Measurements from ENCODE around the gene MOB3B.

MOB3B gene

DNA sequence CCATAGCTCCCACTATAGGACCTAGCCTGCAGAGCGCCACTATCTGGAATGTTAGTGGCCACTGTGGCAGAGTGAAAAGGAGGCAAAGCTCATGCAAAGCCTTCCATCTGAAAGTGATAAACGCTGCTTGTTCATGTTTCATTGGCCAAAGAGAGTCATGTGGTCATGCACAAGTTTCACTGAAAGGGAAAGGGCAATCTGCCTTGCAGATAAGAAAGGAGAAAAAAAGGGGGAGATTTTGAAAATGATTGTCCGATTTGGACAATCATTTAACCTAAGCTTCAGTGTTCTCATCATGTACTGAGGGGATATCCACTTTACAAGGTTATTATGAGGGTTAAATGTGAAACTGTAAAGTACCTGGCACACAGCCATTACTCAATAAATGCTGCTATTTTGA lies 9.0 kb upstream of the MOB3B start:
- H3K27ac ChIP-seq, result no peak overlapping the region
- ChIA-PET POLR2A (ENCODE audit: low non-redundant PET) (no interaction called here), CTCF (no interaction called here)
- no peak for DNase-seq (ENCODE audit: low spot score)
- TF ChIP-seq, protein P1, sequence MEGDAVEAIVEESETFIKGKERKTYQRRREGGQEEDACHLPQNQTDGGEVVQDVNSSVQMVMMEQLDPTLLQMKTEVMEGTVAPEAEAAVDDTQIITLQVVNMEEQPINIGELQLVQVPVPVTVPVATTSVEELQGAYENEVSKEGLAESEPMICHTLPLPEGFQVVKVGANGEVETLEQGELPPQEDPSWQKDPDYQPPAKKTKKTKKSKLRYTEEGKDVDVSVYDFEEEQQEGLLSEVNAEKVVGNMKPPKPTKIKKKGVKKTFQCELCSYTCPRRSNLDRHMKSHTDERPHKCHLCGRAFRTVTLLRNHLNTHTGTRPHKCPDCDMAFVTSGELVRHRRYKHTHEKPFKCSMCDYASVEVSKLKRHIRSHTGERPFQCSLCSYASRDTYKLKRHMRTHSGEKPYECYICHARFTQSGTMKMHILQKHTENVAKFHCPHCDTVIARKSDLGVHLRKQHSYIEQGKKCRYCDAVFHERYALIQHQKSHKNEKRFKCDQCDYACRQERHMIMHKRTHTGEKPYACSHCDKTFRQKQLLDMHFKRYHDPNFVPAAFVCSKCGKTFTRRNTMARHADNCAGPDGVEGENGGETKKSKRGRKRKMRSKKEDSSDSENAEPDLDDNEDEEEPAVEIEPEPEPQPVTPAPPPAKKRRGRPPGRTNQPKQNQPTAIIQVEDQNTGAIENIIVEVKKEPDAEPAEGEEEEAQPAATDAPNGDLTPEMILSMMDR (conservative IDR thresholded peaks at IDR 0.05; ENCODE audit: low read depth), result no peak

DNA sequence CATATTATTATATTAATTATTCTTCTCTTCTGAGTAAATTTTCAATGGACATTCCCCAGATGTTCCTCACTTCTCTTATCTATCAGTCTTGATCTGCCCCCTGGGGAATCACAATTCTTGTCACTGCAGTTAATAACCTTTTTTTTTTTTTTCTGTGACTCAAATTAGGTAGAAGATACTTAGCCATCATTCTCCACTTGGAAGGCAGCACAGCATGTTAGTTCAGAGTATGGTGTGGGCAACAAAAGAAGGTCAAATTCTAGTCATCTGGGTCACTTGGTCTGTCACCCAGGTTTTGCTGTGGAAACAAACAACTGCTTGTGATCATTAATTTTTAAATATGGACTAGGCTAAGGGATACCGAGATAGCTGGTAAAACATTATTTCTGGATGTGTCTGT lies 8.1 kb upstream of the MOB3B start:
- ChIA-PET CTCF (interaction anchor here (0.6 kb wide), 1 partner anchor 11 kb away, joined by 3 read pairs; no protein-coding TSS in a partner anchor), POLR2A (ENCODE audit: low non-redundant PET) (no interaction called here)
- H3K27ac ChIP-seq, result no peak overlapping the region
- no peak for DNase-seq (ENCODE audit: low spot score)
- TF ChIP-seq, protein P1 (conservative IDR thresholded peaks at IDR 0.05; ENCODE audit: low read depth), result no peak

DNA sequence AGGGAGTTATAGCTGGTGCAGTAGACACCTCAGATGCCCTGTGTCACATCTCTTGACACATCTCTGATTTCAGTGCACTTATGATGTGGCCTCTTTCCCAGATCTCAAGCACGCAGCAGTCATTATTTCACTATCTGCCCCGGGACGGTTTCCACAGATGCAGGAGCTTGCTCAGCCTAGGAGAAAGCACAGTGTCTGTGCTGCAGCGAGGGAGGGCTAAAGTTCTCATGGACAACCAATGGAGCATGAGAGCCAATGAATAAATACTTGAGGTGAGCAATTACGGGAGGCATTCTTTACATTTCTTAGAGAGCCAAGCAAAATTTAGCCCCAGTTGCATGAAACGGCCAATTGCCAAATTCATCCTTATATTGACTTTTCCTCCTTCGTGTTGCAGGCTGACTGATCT lies 7.4 kb upstream of the MOB3B start:
- no peak overlapping the region for H3K27ac ChIP-seq
- POLR2A ChIA-PET (ENCODE audit: low non-redundant PET), result no interaction called here
- DNase-seq (ENCODE audit: low spot score), result no peak
- TF ChIP-seq, protein P1 (conservative IDR thresholded peaks at IDR 0.05; ENCODE audit: low read depth), result no peak
- CTCF ChIA-PET, result interaction anchor here (0.6 kb wide), 1 partner anchor 12 kb away, joined by 3 read pairs; no protein-coding TSS in a partner anchor

DNA sequence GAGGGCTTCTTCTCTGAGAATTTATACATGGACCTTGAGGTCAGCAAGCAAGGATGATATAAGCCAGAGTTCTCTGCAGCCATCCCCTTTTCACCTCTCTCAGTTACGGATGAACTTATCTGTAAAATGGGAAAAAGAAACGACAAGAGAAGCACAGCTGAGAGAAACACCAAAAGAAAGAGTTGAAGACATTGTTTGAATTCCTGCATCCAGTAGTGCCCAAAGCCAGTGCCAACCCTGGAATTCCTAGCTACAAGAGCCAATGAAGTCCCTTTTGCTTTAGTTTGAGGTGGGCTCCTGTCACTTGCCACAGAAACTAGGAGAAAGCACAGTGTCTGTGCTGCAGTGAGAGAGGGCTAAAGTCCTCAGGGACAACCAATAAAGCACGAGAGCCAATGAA lies 6.6 kb upstream of the MOB3B start:
- ChIA-PET CTCF (interaction anchor here (0.5 to 0.6 kb wide), 3 partner anchors 17 to 264 kb away, joined by 3 read pairs; no protein-coding TSS in a partner anchor), POLR2A (ENCODE audit: low non-redundant PET) (no interaction called here)
- H3K27ac ChIP-seq, result no peak overlapping the region
- DNase-seq (ENCODE audit: low spot score), result no peak
- TF ChIP-seq, protein P1 (conservative IDR thresholded peaks at IDR 0.05; ENCODE audit: low read depth), result no peak

DNA sequence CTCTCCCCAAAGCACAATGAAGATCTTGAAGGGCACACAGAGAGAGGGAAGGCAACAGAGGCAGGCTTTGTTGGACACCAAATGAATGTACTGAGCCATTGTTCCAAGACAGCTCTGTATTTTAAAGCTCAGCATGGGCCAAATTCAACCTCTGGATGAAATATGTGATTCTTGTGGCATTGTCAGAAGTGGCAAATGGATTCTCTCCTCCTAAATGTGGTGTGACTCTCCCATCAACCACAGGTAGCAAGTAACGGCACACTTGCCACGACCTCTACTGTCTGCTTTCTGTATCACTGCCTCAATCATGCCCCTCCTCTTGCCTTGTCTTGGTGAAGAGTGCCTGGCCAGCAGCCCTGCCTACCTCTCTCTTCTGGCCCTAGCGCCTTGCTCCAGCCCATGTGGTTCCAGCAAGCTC lies 6.1 kb upstream of the MOB3B start:
- TF ChIP-seq, protein P1 (conservative IDR thresholded peaks at IDR 0.05; ENCODE audit: low read depth), result no peak
- ChIA-PET POLR2A (ENCODE audit: low non-redundant PET) (no interaction called here), CTCF (interaction anchor here (0.6 kb wide), 1 partner anchor 45 kb away, joined by 3 read pairs; no protein-coding TSS in a partner anchor)
- no peak for DNase-seq (ENCODE audit: low spot score)
- H3K27ac ChIP-seq, result no peak overlapping the region

DNA sequence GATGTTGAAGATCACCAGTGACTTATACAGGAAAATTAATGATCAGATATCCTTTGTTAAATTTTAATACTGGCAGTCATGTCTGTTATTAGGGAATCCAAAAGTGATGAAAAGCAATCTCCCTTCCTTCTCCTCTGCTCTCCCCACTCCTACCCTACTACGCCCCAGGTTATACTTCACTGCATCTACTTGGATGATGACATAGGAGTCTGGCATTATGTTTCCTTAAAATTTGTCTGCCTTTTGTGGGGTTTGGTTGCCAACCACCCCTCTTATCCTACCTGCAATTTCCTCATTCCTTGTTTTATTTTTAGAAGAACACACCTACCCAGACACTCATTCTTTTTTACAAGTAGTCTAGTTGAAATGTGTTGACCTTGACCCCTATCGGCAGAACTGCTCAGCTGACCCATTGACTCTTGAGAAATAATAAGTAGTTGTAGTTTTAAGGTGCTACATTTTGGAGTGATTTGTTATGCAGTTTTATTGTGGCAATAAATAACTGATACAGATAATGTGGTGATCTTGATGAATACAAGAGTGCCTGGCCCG lies 5.1 kb upstream of the MOB3B start:
- ChIA-PET POLR2A (ENCODE audit: low non-redundant PET) (no interaction called here), CTCF (no interaction called here)
- H3K27ac ChIP-seq, result no peak overlapping the region
- no peak for DNase-seq (ENCODE audit: low spot score)
- TF ChIP-seq, protein P1 (conservative IDR thresholded peaks at IDR 0.05; ENCODE audit: low read depth), result no peak

Measured in RWPE1 (cell line).